ENCODE results near the gene WDCP. TPM values are rescaled to one million over a fixed set of nuclear protein-coding genes. Genes with fewer than 3 reads are reported as not detected.
A peak's percentile ranks its signal among the peaks of the same experiment; 100 is the strongest.

WDCP gene
- total and polyA plus RNA-seq, 7 experiments from 2014 or later, result 3.9 to 22.1 (median 9.4) TPM

- H3K27me3 ChIP-seq (ENCODE audit: control insufficient read depth in 2 of 2, insufficient read depth in 2 of 2, low read length in 2 of 2), result no peaks in the 10 kb centered on the region
- H3K4me3 ChIP-seq (ENCODE audit: low read length), result peak overlapping the region; percentile 97
- Mint-ChIP-seq H3K4me1 (peaks cover 14 to 47% (median 42%) of the 10 kb centered on the region in 7 donors), H3K9me3 (no peaks in the 10 kb centered on the region), H3K36me3 (peaks cover 0 to 12% (median 4%) of the 10 kb centered on the region in 5 donors), H3K4me3 (peak overlapping the region; percentile 93 to 99 (median 98)), H3K27ac (peak overlapping the region; percentile 96 to 99 (median 99)), H3K27me3 (no peaks in the 10 kb centered on the region)
- H3K9me3 ChIP-seq (ENCODE audit: control insufficient read depth in 2 of 3, low read length in 3 of 3), result no peaks in the 10 kb centered on the region
- ChIA-PET POLR2A (interaction anchor here (1.4 to 2.8 kb wide), 4 partner anchors 9 to 149 kb away, joined by 6 to 49 read pairs (median 14); partner anchors contain the start of genes ATAD2B, FKBP1B and WDCP), CTCF (interaction anchor here (1.8 kb wide), 1 partner anchor 28 kb away, joined by 8 read pairs; the partner anchor contains the start of gene WDCP)
- peaks cover 13 to 21% of the 10 kb centered on the region in 2 donors for H3K4me1 ChIP-seq (ENCODE audit: control insufficient read depth in 2 of 2, insufficient read depth in 2 of 2, low read length in 2 of 2)
- H3K27ac ChIP-seq (ENCODE audit: low read depth, low read length), result peak overlapping the region; percentile 78
- peaks cover 3 to 21% (median 4%) of the 10 kb centered on the region in 3 experiments for H3K36me3 ChIP-seq (ENCODE audit: control insufficient read depth in 2 of 3, insufficient read depth in 3 of 3, low read length in 3 of 3)
- DNase-seq, result no peak
- intact Hi-C loops (cut with micrococcal nuclease), result loop anchor here (5.0 kb wide), 4 partner anchors 543 to 1957 kb away; partner anchors contain the start of genes DTNB (in 1 of the 2) and RAB10 (in 1 of the 2)
- no peak for ATAC-seq
These were observed 28.1 kb upstream of the WDCP start for GRCh38 chr2:24075259-24075658.

DNA sequence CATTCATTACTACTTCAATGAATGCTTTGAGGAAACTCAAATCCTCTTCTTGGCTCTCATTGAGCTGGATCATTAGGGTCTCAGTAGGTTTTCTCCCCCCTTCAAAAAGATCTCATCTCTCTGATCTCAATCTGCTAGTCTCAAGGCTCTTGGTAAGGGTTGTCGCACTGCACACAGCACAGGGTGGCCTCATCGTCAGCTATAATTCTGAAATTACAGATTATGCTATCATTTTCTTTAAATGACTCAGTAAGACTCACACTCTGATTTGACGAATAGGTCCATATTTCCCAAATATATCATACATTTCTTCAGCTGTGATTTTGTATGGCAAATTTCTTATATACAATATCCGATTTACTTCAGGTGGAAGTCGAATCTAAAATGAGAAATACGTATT, 26.6 kb upstream of the WDCP start:
- Mint-ChIP-seq H3K27ac (peak overlapping the region in 3 of 9 donors; percentile 12 to 99 (median 48)), H3K9me3 (no peaks in the 10 kb centered on the region), H3K4me3 (peak overlapping the region in 5 of 10 donors; percentile 3 to 97 (median 29)), H3K27me3 (no peaks in the 10 kb centered on the region), H3K36me3 (peaks cover 0 to 8% (median 6%) of the 10 kb centered on the region in 5 donors), H3K4me1 (peaks cover 14 to 47% (median 42%) of the 10 kb centered on the region in 7 donors)
- Histone ChIP-seq H3K4me1 (ENCODE audit: control insufficient read depth in 2 of 2, insufficient read depth in 2 of 2, low read length in 2 of 2) (peaks cover 13 to 21% of the 10 kb centered on the region in 2 donors), H3K36me3 (ENCODE audit: control insufficient read depth in 2 of 3, insufficient read depth in 3 of 3, low read length in 3 of 3) (peaks cover 4 to 33% (median 13%) of the 10 kb centered on the region in 3 experiments), H3K4me3 (ENCODE audit: low read length) (no peak overlapping the region), H3K27me3 (ENCODE audit: control insufficient read depth in 2 of 2, insufficient read depth in 2 of 2, low read length in 2 of 2) (no peaks in the 10 kb centered on the region), H3K9me3 (ENCODE audit: control insufficient read depth in 2 of 3, low read length in 3 of 3) (no peaks in the 10 kb centered on the region), H3K27ac (ENCODE audit: low read depth, low read length) (no peak overlapping the region)
- no peak for ATAC-seq
- DNase-seq, result no peak
- CTCF ChIA-PET, result no interaction called here
- POLR2A ChIA-PET, result interaction anchor here (0.7 to 1.3 kb wide), 3 partner anchors 9 to 147 kb away, joined by 3 to 5 read pairs (median 5); partner anchors contain the start of genes ATAD2B and WDCP
- intact Hi-C loops (cut with micrococcal nuclease), result no loop called here

- Histone ChIP-seq H3K27me3 (ENCODE audit: control insufficient read depth in 2 of 2, insufficient read depth in 2 of 2, low read length in 2 of 2) (no peaks in the 10 kb centered on the region), H3K4me1 (ENCODE audit: control insufficient read depth in 2 of 2, insufficient read depth in 2 of 2, low read length in 2 of 2) (peaks cover 8 to 16% of the 10 kb centered on the region in 2 donors), H3K36me3 (ENCODE audit: control insufficient read depth in 2 of 3, insufficient read depth in 3 of 3, low read length in 3 of 3) (peaks cover 4 to 48% (median 13%) of the 10 kb centered on the region in 3 experiments), H3K4me3 (ENCODE audit: low read length) (no peak overlapping the region), H3K27ac (ENCODE audit: low read depth, low read length) (no peak overlapping the region), H3K9me3 (ENCODE audit: control insufficient read depth in 2 of 3, low read length in 3 of 3) (no peaks in the 10 kb centered on the region)
- intact Hi-C loops (cut with micrococcal nuclease), result no loop called here
- Mint-ChIP-seq H3K4me1 (peaks cover 14 to 36% (median 34%) of the 10 kb centered on the region in 7 donors), H3K36me3 (peaks cover 0 to 14% (median 7%) of the 10 kb centered on the region in 5 donors), H3K4me3 (no peak overlapping the region), H3K9me3 (no peaks in the 10 kb centered on the region), H3K27me3 (no peaks in the 10 kb centered on the region), H3K27ac (peak overlapping the region in 1 of 9 donors; percentile 58)
- CTCF ChIA-PET, result no interaction called here
- no peak for DNase-seq
- no peak for ATAC-seq
- POLR2A ChIA-PET, result no interaction called here
These were observed 25.1 kb upstream of the WDCP start for GRCh38 chr2:24072259-24072658.

- Histone ChIP-seq H3K4me3 (ENCODE audit: low read length) (no peak overlapping the region), H3K9me3 (ENCODE audit: control insufficient read depth in 2 of 3, low read length in 3 of 3) (no peaks in the 10 kb centered on the region), H3K27me3 (ENCODE audit: control insufficient read depth in 2 of 2, insufficient read depth in 2 of 2, low read length in 2 of 2) (no peaks in the 10 kb centered on the region), H3K36me3 (ENCODE audit: control insufficient read depth in 2 of 3, insufficient read depth in 3 of 3, low read length in 3 of 3) (peaks cover 0 to 42% (median 11%) of the 10 kb centered on the region in 3 experiments), H3K27ac (ENCODE audit: low read depth, low read length) (no peak overlapping the region), H3K4me1 (ENCODE audit: control insufficient read depth in 2 of 2, insufficient read depth in 2 of 2, low read length in 2 of 2) (no peaks in the 10 kb centered on the region)
- H3K4me3 Mint-ChIP-seq, result no peak overlapping the region
- H3K36me3 Mint-ChIP-seq, result peaks cover 0 to 11% (median 3%) of the 10 kb centered on the region in 5 donors
- no peak for DNase-seq
- no peaks in the 10 kb centered on the region for H3K9me3 Mint-ChIP-seq
- CTCF ChIA-PET, result no interaction called here
- intact Hi-C loops (cut with micrococcal nuclease), result no loop called here
- no peak for ATAC-seq
- POLR2A ChIA-PET, result interaction anchor here (0.7 to 1.7 kb wide), 2 partner anchors 10 to 15 kb away, joined by 3 to 4 read pairs; no protein-coding TSS in a partner anchor
- no peaks in the 10 kb centered on the region for H3K27me3 Mint-ChIP-seq
- peak overlapping the region in 1 of 9 donors; percentile 3 for H3K27ac Mint-ChIP-seq
- peaks cover 0 to 11% (median 0%) of the 10 kb centered on the region in 7 donors for H3K4me1 Mint-ChIP-seq
These were observed 18.1 kb upstream of the WDCP start for GRCh38 chr2:24065341-24065740.

DNA sequence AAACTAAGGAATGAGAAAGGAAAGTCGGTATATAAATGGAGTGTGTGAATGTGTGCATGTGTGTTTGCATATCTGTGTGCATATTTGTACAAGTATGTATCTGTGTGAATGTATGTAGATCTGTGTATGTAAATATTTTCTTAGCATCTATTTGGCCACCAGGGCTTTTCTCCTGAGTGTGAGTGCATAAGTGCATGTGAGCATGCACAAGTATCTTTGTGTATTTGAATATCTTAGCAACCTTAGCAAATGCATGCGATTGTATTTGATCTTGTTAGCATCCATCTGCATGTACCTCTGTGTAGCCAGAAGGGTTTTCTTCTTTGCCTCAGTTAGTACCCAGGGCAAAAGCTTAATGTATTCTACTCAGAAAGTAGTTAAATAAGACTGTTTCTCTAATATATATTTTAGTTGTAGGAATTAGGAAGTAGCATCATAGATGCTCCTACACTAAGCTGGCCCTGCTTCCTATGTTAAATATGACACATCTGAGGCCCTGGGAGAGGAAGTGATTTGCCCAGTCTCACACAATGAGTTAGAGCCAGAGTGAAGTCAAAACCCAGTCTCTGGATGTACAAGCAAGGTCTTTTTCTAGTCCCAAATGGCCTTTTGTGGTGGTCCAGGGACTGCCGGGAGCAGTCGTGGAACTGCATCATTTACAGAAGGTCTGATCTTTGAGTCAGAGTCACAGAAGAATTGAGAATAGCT, 11.5 kb upstream of the WDCP start:
- Histone ChIP-seq H3K36me3 (ENCODE audit: control insufficient read depth in 2 of 3, insufficient read depth in 3 of 3, low read length in 3 of 3) (no peaks in the 10 kb centered on the region), H3K4me1 (ENCODE audit: control insufficient read depth in 2 of 2, insufficient read depth in 2 of 2, low read length in 2 of 2) (no peaks in the 10 kb centered on the region), H3K9me3 (ENCODE audit: control insufficient read depth in 2 of 3, low read length in 3 of 3) (no peaks in the 10 kb centered on the region), H3K27ac (ENCODE audit: low read depth, low read length) (no peak overlapping the region), H3K27me3 (ENCODE audit: control insufficient read depth in 2 of 2, insufficient read depth in 2 of 2, low read length in 2 of 2) (no peaks in the 10 kb centered on the region), H3K4me3 (ENCODE audit: low read length) (no peak overlapping the region)
- POLR2A ChIA-PET, result interaction anchor here (1.2 kb wide), 1 partner anchor 132 kb away, joined by 3 read pairs; the partner anchor contains the start of gene ATAD2B
- Mint-ChIP-seq H3K36me3 (no peaks in the 10 kb centered on the region), H3K27me3 (peaks cover 0 to 13% (median 12%) of the 10 kb centered on the region in 5 donors), H3K9me3 (peaks cover 0 to 3% (median 0%) of the 10 kb centered on the region in 11 donors), H3K4me3 (no peak overlapping the region), H3K4me1 (peaks cover 0 to 11% (median 0%) of the 10 kb centered on the region in 7 donors), H3K27ac (no peak overlapping the region)
- ATAC-seq, result no peak
- DNase-seq, result no peak
- CTCF ChIA-PET, result interaction anchor here (1.2 kb wide), 1 partner anchor 26 kb away, joined by 3 read pairs; no protein-coding TSS in a partner anchor
- intact Hi-C loops (cut with micrococcal nuclease), result no loop called here

GRCh38 chr2:24055750-24056149, 8.6 kb upstream of the WDCP start:
- no peaks in the 10 kb centered on the region for H3K27me3 ChIP-seq (ENCODE audit: control insufficient read depth in 2 of 2, insufficient read depth in 2 of 2, low read length in 2 of 2)
- H3K36me3 Mint-ChIP-seq, result no peaks in the 10 kb centered on the region
- POLR2A ChIA-PET, result no interaction called here

More at GRCh38 chr2:24055750-24056149, 8.6 kb upstream of the WDCP start:
- H3K9me3 Mint-ChIP-seq, result peaks cover 0 to 3% (median 0%) of the 10 kb centered on the region in 11 donors
- H3K27me3 Mint-ChIP-seq, result peaks cover 4 to 17% (median 13%) of the 10 kb centered on the region in 5 donors
- DNase-seq (no peak), ATAC-seq (no peak)
- intact Hi-C loops (cut with micrococcal nuclease), result no loop called here
- Histone ChIP-seq H3K9me3 (ENCODE audit: control insufficient read depth in 2 of 3, low read length in 3 of 3) (no peaks in the 10 kb centered on the region), H3K4me1 (ENCODE audit: control insufficient read depth in 2 of 2, insufficient read depth in 2 of 2, low read length in 2 of 2) (no peaks in the 10 kb centered on the region), H3K36me3 (ENCODE audit: control insufficient read depth in 2 of 3, insufficient read depth in 3 of 3, low read length in 3 of 3) (no peaks in the 10 kb centered on the region), H3K27ac (ENCODE audit: low read depth, low read length) (no peak overlapping the region), H3K4me3 (ENCODE audit: low read length) (no peak overlapping the region)
- CTCF ChIA-PET, result no interaction called here
- no peak overlapping the region for H3K4me3 Mint-ChIP-seq
- H3K4me1 Mint-ChIP-seq, result peaks cover 0 to 9% (median 0%) of the 10 kb centered on the region in 7 donors
- no peak overlapping the region for H3K27ac Mint-ChIP-seq
